ENCODE results near the gene BMP10.

GRCh38 chr2:68837861-68838341, 33.3 kb downstream of the BMP10 start:
- no peak for TF ChIP-seq CTCF (IDR thresholded peaks at IDR 0.05)
- no peak for TF ChIP-seq POLR2A (IDR thresholded peaks at IDR 0.05)
- TF ChIP-seq EP300 (IDR thresholded peaks at IDR 0.05): no peak

Data from ovary (tissue), 3 donors.